Activated naive CD4-positive, alpha-beta T cell treated with anti-CD3 and anti-CD28 coated beads, Interleukin-2, amount 50 U/mL, for 16 hours (primary cell): ENCODE measurements around the gene CEP135.
"Not testable (repeated sequence)": the region's sequence is repeated elsewhere in the genome, so short reads cannot be mapped to it uniquely, and the experiment has no call there.

ENCODE experiments used
- DNase-seq: peaks from one replicate; pipeline ENCODE4 v3.0.0-alpha.2; 2020

CEP135 gene

DNA sequence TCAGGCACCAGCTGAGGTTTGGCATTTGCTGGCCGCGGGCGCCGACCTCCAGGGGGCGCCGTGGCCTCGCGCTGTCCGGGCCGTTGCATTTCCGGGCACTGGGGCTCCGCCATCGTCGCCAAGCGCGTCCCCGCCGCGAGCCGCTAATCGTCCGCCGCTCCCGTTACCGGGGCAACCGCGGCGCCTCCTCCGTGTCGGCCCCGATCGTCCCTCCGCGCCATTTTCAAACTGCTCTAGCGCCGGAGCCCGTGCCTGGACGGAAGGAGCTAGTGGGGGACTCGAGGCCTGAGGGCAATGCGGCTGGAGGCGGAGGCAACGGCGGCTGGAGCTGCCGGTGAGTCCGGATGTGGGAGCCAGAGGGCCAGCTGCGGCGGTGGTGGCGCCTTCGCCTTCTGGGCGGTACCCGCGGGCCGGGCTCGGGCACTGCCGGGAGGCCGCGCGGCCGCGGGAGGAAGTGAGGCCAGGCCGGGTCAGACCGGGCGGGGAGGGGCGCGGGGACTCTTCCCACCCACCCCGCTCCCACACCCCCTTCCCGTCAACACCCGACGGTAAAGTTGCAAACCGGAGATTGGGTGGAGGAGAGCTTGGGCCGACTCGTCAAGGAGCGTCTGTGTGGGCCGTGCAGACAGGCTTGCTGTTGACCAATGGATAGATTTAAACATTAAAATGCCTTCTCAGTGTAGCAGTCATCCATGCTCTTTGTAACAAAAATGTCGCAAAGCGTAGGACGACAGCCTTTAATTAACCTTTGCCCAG is at the start of gene CEP135:
CEP135 (plus strand) TSS at position 220 of the 756 bp plus-strand sequence. CDS start 3,186 bp downstream, outside the sequence.
- DNase-seq = peak; percentile 93

- DNase-seq = no peak
Observed at GRCh38 chr4:55902677-55903076, 46.1 kb upstream of the CEP135 start.

DNA sequence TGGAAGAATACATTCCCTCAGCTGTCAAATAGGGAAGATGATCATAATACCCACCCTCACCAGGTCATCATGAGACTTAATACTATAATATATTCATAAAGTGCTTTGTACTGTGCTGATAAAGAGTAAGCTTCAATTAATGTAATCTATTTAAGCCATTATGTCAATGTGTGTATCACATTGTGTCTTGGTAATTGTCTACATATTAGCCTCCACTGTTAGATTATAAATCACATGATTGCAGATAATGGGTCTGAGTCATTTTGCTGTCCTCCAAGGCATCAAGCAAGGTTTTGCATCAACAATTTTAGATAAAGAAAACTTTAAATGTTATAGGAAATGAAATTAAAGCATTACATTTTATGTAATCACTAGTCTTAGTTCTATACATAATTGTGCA is 45.2 kb upstream of the CEP135 start:
- no peak for DNase-seq

DNA sequence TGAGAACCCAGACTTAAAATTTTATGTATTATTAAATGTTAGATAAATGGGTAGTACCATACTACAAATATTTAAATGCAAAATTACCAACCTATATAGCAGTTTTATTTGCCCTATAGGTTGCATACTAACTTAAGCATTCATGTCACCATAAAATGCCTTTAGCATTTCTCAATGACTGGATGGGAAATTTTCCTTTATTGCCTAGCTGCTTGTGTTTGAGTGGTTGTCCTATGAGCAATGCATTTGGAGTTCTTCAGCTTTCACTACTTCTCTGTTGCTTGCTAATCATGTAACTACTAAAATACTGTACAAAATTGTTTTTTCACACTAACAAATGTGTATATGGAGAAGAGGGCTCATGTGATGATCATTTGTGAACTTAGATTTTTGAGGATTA is 44.2 kb upstream of the CEP135 start:
- DNase-seq = no peak

DNA sequence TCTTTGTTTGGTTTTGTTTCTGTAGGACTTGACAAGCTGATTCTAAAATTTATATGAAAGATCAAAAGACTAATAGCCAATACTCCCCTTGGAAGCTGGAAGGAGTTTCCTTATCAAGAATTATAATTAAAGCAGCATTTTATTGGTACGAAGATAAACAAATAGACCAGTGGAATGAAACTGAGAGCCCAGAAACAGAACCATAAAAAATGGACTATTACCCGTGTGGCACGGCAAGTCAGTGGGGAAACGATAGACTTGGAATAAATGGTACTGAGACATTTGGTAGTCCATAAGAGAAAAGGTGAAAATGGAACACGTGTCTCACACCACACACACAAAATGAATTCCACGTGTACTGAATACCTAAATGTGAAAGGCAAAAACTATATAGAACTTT is 42.4 kb upstream of the CEP135 start:
- DNase-seq = no peak

DNA sequence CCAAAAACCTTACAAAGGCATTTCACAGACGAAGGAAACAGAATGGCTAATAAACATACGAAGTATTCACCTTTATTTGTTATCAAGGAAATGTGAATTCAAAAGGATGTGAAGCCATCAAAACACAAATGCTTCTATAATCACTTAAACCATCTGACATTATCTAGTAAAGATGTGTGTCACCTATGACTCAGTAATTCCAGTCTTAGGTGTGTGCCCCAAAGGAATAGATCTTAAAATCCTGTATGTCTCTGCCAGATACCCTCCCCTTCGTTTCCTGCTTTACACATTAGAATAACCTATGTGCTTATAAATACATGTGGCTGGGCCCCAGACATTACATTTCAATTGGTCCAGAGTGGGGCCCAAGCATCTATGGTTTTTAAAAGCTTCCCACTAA is 41.8 kb upstream of the CEP135 start:
- no peak for DNase-seq

DNA sequence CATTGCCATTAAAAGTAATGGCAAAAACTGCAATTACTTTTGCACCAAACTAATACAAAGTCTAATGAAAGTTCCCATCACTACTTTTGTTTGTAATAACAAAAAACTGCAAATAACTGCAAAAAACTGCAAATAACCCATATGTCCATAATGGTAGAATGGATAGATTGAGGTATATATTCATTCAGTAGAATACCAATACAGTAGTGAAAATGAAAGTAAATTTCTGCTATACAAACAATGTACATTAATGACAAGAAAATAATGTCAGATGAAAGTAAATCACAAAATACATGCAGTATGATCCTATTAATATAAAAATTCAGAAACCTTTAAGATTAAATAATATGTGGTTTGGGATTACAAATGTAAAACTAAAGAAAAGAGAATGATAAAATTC is 41.3 kb upstream of the CEP135 start:
- no peak for DNase-seq

GRCh38 chr4:55910140-55910539 is 38.6 kb upstream of the CEP135 start:
- no peak for DNase-seq

DNA sequence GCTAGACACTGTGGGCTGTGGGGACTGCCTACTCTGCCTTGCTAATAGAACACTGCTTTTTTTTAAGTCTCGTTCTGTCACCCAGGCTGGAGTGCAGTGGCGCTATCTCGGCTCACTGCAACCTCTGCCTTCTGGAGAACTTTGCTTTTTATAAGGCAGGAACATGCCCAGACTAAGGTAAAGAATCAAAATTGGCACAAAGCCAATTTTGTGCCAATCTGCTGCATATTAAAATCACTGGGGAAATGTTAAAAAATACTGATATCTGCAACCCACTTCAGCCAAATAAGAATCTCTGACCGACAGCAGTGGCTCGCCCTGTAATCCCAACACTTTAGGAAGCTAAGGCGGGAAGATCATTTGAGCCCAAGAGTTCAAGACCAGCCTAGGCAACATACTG is 36.5 kb upstream of the CEP135 start:
- DNase-seq = no peak

DNA sequence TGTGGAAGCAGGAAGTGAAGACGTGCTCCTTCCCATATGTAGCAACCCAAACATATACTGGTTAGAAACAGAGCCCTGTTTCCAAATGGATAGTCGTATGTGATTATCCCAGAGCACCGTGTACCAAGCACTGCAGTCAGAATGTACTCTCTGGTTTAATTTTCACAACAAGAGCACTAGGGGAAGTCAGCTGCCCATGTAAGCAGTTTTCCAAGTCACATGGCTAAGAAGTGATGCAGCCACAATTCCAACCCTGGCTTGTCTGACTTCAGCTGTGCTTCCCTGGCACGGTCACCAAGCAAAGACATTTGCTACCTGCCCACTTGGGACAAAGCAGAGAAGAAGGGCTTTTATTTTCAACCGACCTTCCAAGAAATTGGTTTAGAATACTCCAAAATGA is 28.2 kb upstream of the CEP135 start:
- DNase-seq = no peak

- no peak for DNase-seq
Observed at GRCh38 chr4:55921093-55921492, 27.7 kb upstream of the CEP135 start.

GRCh38 chr4:55925241-55925640 is 23.5 kb upstream of the CEP135 start:
- no peak for DNase-seq

DNA sequence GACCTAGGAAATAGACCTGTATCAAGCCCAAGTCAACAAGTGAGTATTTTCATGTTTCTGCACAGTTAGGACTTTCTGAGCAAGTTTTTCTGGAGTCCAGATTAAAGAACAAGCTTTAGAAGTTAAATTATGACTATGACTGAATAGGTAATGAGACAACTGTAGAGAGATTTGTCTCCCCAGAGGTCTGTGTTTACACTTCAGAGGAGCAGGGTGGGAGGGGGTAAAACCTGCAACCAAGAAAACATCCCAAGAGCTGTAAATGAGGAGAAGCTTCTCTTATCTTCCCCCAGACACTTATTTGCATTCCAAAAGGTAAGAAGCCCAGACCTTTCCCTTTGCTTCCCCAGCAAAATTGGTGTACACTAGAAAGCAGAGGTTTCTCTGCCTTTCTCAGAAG is 22.1 kb upstream of the CEP135 start:
- DNase-seq = no peak

- DNase-seq = no peak
Observed at GRCh38 chr4:55927803-55928437, 20.8 kb upstream of the CEP135 start.

DNA sequence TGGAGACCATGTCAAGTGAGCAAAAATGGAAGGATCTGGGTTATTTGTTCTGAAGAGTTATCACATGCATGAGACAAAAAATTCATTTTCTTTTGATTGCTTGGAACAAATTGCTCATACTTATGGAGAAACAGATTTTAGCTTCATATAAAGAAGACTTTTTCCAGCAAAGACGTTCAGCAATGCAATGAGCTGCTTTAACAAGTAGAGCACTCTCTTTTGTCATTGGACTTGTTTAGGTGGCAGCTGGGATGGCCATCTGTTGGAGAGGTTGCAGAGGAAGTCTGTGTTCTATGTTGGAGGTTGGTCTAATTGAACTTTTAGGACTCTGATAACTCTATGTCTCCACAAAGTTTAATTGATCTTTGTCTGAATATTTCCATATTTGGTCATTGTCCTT is 19.9 kb upstream of the CEP135 start:
- no peak for DNase-seq

DNA sequence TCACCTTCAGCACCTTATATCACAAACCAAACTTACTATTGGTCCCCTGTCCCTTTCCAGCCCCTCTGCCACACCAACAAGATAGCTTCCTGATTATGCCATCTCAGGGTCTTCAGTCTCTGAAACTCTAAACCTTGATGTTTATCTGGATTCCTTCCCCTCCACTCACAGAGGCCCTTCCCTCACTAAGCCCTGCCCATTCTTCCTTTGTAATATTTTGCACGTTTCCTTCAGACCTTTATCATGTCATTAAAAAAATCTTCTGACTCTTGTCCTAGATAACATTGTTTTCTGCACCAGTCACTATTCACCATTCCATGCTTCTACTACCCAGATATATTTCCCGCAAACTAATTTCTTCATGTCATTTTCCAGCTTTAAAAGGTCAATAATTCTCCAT is 17.7 kb upstream of the CEP135 start:
- no peak for DNase-seq

DNA sequence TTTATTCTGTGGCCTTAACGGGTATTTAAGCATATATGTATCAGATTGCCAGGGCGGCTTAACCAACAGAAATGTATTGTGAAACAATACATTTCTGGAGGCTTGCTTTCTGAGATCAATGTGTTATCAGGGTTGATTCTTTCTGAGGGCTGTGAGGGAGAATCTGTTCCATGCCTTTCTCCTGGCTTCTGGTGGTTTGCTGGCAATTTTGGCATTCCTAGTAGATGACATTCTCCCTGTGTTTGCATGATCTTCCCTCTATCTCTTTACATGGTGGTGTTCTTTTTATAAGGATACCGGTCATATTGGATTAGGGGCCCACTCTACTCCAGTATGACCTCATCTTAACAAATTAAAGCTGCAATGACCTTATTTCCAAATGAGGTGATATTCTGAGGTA is 16.9 kb upstream of the CEP135 start:
- no peak for DNase-seq

DNA sequence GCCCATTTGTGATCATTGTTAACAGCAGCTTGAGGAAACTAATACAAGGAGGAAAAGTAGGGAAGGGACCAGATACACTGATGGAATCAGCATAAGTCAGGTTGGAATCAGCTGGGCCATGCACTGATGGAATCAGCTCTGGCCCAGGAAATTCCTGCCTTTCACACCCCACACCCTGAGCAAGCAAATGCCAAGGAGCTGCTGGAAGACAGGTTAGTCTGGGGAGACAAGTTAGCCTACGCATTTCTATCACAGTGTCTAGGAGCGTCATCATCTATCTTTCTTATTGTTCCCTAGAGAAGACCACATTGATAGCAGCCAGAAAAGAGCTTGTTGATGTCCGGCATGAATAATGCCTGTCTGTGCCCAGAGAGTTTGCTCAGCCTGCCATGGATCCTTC is 16.2 kb upstream of the CEP135 start:
- DNase-seq = no peak

DNA sequence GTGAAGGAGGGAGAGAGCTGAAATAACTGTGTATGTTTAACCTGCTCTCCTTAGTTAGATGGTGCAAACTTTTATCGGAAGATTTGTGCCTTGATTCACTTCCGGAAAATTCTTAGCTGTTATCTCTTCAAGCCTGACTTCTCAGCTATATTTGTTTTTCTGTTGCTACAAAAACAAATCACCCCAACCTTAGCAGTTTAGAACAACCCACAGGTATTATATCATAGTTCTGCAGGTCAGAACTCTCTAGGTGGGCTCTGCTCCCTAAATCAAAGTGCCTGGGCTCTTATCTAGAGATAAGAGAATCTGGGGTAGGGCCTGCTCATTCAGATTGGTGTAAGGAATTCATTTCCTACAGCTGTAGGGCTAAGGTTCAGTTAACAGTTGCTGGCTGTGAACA is 15.1 kb upstream of the CEP135 start:
- DNase-seq = no peak

DNA sequence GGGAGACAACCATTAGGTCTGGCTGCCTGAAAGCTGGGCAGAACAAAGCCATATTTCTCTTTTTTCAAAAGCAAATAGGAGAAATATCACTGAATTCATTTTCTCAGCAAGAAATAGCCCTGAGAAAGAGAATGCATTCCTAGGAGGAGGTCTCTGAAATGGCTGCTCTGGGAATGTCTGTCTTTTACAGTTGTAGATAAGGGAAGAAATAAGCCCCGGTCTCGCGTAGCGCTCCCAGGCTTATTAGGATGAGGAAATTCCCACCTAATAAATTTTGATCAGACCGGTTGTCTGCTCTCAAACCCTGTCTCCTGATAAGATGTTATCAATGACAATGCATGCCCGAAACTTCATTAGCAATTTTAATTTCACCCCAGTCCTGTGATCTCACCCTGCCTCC is 12.8 kb upstream of the CEP135 start:
- not testable (repeated sequence) for DNase-seq

DNA sequence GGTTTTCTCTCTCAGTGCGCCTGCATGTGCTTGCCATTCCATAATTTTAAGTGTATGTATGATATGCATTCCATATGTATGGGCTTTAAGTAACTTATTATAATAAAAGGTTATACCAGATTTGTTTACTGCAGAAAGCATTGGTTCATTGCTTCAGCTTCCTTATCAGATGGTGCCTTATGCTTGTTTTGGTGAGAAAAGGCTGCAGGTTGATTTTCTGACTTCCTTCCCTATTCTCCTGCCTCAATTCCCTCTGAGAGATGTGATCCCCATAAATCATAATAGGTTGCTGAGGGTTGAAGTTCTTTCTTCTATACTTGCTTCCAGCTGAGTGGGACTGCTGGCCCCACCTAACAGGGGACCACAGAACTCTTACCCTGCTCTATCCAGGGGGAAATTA is 10.3 kb upstream of the CEP135 start:
- no peak for DNase-seq

GRCh38 chr4:55939421-55939820 is 9.3 kb upstream of the CEP135 start:
- DNase-seq = no peak

- no peak for DNase-seq
Observed at GRCh38 chr4:55941881-55942396, 6.8 kb upstream of the CEP135 start.

GRCh38 chr4:55947254-55947882 is 1.4 kb upstream of the CEP135 start:
- no peak for DNase-seq
